Sigmoid colon (tissue), 4 donors: ENCODE data around the gene SOX10.

Experiments
- CTCF ChIP-seq, 4 experiments: fragments of 450-650 bp in 3 of 4; fragments of 200-600 bp in 1 of 4; IDR thresholded peaks; one replicate each; pipeline ENCODE4 v1.5.1; 2016 to 2019; ENCODE audit warnings: antibody characterized with exemption in 4 of 4, mild to moderate bottlenecking in 3 of 4, moderate library complexity in 2 of 4
- EP300 ChIP-seq, 4 donors: sonication (generic); formaldehyde crosslinking; IDR thresholded peaks; one replicate each; pipeline ENCODE4 v1.6.1; 2017; ENCODE audit warnings: antibody characterized with exemption in 4 of 4
- POLR2A ChIP-seq, 2 donors: fragments of 450-650 bp; IDR thresholded peaks; one replicate each; pipeline ENCODE4 v1.6.1; 2016; ENCODE audit warnings: antibody characterized with exemption in 2 of 2, mild to moderate bottlenecking in 2 of 2, moderate library complexity in 2 of 2

DNA sequence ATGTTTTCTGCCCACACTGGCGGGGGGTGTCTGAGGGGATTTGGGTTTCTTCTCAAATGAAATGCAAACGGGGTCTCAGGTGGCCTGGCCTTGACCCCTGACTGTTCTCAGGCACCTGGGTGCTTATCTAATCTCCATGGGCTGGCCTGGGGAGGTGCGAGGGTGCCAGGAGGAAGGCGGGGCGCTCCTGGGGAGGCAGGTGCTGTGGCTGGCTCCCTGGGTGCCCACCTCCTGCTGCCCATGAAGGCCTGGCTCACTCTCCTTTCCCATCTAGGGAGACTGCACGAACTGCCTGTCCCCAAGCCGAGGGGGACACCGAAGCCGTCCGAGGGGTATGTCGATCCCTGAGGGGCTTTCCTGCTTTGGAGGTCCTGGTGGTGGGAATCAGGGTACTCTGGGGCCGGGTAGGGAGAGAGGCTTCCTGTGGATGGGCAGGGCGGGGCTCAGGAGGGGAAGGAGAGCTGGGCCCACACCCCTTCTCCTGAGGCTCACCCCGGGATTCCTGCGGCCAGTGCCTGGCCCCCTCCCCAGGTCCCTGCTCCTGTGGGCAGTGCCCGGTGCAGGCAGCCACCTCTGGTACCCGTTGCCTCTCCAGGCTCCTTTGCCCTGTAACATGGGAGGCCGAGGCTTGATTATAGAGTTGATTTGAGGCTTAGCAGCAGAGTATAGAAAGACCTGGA is 59.8 kb downstream of the SOX10 start:
- TF ChIP-seq POLR2A (IDR thresholded peaks at IDR 0.05) (no peak), CTCF (IDR thresholded peaks at IDR 0.05) (no peak), EP300 (IDR thresholded peaks at IDR 0.05) (no peak)
